Hematopoietic multipotent progenitor cell treated with erythropoietin and hydrocortisone succinate and interleukin-3 and kit ligand, for 4 days (in vitro differentiated cells): Measurements from ENCODE around the gene RNF25.

Experiments used
- DNase-seq: peaks from one replicate; pipeline ENCODE4 v3.0.0-alpha.2; 2015

RNF25 gene

GRCh38 chr2:218622606-218623365 lies 49.0 kb downstream of the RNF25 start:
- no peak for DNase-seq

GRCh38 chr2:218621007-218621406 lies 50.8 kb downstream of the RNF25 start:
- no peak for DNase-seq

- DNase-seq = peak; percentile 28
Observed at GRCh38 chr2:218618102-218618860, 53.5 kb downstream of the RNF25 start.

GRCh38 chr2:218615868-218616315 lies 55.9 kb downstream of the RNF25 start:
- no peak for DNase-seq
